HG02973 (cell line): Measurements from ENCODE around the gene PANK2.

ENCODE experiments used
- ATAC-seq: cut with Tn5 transposase; IDR thresholded peaks from one replicate; pipeline ENCODE4 v1.9.1; 2021; ENCODE audit warnings: moderate library complexity; ENCODE audit not compliant: unreplicated experiment

PANK2 gene

DNA sequence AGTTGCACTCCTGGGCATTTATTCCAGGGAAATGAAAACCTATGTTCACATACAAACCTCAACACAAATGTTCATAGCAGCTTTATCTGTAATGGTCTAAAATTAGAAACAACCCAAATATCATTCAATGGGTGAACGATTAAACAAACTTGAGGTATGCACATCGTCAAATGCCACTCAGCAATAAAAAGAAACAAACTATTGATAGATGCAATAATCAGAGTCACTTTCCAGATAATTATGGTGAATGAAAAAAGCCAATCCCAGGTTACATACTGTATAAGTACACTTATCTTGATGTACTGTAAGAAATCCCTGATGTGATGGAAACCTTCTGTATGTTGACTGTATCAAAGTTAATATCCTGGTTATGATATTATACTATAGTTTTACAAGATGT is 87.3 kb downstream of the PANK2 start:
- ATAC-seq, result no peak
